Lower lobe of right lung (tissue), 2 donors: ENCODE measurements around the gene NOP14. TPM values are rescaled to one million over a fixed set of nuclear protein-coding genes. Genes with fewer than 3 reads are reported as not detected.
"Not testable (repeated sequence)": the region's sequence is repeated elsewhere in the genome, so short reads cannot be mapped to it uniquely, and the experiment has no call there.

Experiments used
- ATAC-seq, 2 donors: fragments of 200-7000 bp; cut with Tn5 transposase; one replicate each; pipeline ENCODE4 v1.9.1; 2020 to 2022; ENCODE audit warnings: mild to moderate bottlenecking in 2 of 2, moderate library complexity in 2 of 2
- DNase-seq: peaks from one replicate; pipeline ENCODE4 v3.0.0-alpha.2; 2020
- H3K27ac ChIP-seq: fragments of 200-600 bp; one replicate; pipeline ENCODE4 v1.8.0; 2022
- H3K27me3 ChIP-seq: fragments of 200-600 bp; one replicate; pipeline ENCODE4 v1.8.0; 2022; ENCODE audit warnings: low read depth
- H3K36me3 ChIP-seq: fragments of 200-600 bp; one replicate; pipeline ENCODE4 v1.8.0; 2022; ENCODE audit warnings: mild to moderate bottlenecking
- H3K4me1 ChIP-seq: fragments of 200-600 bp; one replicate; pipeline ENCODE4 v1.8.0; 2022
- H3K4me3 ChIP-seq: fragments of 200-600 bp; one replicate; pipeline ENCODE4 v1.8.0; 2022; ENCODE audit warnings: mild to moderate bottlenecking
- H3K9me3 ChIP-seq: fragments of 200-600 bp; one replicate; pipeline ENCODE4 v1.8.0; 2022
- intact Hi-C: fragments of 100-400 bp; cut with DNase I; formaldehyde crosslinking; loops from one replicate; pipeline ENCODE4 v1.11.0; 2022
- total RNA-seq: library from RNA; stranded (reverse); fragmentation: NEBNext Ultra II Directional; extraction: Animal tissue kit (Norgen Biotek cat#: 25700); gene quantifications from one replicate; pipeline ENCODE4 v1.2.1, GENCODE V29; 2021
- TF ChIP-seq, protein P1 (sequence below): fragments of 200-600 bp; IDR thresholded peaks from one replicate; pipeline ENCODE4 v1.8.0; 2022; ENCODE audit warnings: antibody characterized with exemption, mild to moderate bottlenecking
- donor health status: DM: no; HTN: yes; CAD: no; lungs with severe emphysema.

The NOP14 gene
- total RNA-seq, 1 donor from 2014 or later = 20.7 TPM

DNA sequence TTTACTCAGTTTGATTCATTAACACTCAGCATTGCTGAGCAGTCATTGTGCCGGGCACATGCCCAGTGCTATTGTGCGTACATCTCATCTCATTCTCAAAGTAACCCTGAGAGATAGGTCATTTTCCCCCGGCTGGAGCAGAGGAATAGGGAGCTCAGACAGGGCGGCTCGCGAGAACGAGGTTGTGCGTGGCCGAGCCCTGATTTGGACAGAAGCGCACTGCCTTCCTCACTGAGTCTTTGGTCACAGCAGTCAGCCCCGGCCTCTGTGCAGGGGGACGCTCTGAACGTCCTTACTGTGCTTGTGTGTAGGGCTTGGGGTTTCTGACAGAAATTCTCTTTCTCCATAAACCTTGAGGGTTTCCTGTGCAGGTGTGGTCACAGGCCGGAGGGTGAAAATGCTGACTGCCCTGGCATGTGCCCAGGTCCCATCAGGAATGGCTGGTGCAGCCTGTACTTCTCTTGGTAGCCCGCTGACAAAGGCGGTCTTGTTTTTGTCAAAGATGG, 39.5 kb downstream of the NOP14 start:
- intact Hi-C loops = no loop called here
- Histone ChIP-seq H3K4me3 (no peak overlapping the region), H3K36me3 (peaks cover 81% of the 10 kb centered on the region), H3K9me3 (no peaks in the 10 kb centered on the region), H3K27me3 (no peaks in the 10 kb centered on the region), H3K27ac (peak overlapping the region; percentile 41), H3K4me1 (peaks cover 23% of the 10 kb centered on the region)
- ATAC-seq (peak in 1 of 2 donors; percentile 26), DNase-seq (peak; percentile 40)
- TF ChIP-seq, protein P1, sequence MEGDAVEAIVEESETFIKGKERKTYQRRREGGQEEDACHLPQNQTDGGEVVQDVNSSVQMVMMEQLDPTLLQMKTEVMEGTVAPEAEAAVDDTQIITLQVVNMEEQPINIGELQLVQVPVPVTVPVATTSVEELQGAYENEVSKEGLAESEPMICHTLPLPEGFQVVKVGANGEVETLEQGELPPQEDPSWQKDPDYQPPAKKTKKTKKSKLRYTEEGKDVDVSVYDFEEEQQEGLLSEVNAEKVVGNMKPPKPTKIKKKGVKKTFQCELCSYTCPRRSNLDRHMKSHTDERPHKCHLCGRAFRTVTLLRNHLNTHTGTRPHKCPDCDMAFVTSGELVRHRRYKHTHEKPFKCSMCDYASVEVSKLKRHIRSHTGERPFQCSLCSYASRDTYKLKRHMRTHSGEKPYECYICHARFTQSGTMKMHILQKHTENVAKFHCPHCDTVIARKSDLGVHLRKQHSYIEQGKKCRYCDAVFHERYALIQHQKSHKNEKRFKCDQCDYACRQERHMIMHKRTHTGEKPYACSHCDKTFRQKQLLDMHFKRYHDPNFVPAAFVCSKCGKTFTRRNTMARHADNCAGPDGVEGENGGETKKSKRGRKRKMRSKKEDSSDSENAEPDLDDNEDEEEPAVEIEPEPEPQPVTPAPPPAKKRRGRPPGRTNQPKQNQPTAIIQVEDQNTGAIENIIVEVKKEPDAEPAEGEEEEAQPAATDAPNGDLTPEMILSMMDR = no peak

DNA sequence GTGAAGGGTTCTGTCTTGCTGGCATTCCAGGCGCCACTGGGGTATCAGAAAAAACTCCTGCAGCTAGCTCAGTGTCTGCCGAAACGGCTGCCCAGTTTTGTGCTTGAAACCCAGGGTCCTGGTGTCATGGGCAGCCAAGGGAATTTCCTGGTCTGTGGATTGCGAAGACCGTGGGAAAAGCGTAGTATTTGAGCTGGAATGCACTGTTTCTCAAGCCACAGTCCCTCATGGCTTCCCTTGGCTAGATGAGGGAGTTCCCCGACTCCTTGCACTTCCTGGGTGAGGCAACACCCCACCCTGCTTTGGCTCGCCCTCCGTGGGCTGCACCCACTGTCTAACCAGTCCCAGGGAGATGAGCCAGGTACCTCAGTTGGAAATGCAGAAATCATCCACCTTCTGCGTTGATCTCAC, 40.1 kb downstream of the NOP14 start:
- Histone ChIP-seq H3K4me3 (no peak overlapping the region), H3K27me3 (no peaks in the 10 kb centered on the region), H3K27ac (peak overlapping the region; percentile 41), H3K4me1 (peaks cover 23% of the 10 kb centered on the region), H3K9me3 (no peaks in the 10 kb centered on the region), H3K36me3 (peaks cover 81% of the 10 kb centered on the region)
- TF ChIP-seq, protein P1 = no peak
- peak; percentile 51 to 52 for ATAC-seq
- intact Hi-C loops = no loop called here
- no peak for DNase-seq

DNA sequence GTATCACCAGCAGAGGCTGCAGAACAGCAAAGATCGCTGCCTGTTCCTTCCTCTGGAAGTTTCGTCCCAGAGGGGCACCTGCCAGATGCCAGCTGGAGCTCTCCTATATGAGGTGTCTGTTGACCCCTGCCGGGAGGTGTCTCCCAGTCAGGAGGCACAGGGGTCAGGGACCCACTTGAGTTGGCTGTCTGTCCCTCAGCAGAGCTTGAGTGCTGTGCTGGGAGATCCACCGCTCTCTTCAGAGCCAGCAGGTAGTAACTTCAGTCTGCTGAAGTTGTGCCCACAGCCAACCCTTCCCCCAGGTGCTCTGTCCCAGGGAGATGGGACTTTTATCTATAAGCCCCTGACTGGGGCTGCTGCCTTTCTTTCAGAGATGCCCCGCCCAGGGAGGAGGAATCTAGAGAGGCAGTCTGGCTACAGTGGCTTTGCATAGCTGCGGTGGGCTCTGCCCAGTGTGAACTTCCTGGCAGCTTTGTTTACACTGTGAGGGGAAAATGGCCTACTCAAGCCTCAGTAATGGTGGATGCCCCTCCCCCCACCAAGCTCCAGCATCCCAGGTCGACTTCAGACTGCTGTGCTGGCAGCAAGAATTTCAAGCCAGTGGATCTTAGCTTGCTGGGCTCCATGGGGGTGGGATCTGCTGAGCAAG, 40.6 kb downstream of the NOP14 start:
- Histone ChIP-seq H3K36me3 (peaks cover 79% of the 10 kb centered on the region), H3K4me1 (peaks cover 23% of the 10 kb centered on the region), H3K27ac (peak overlapping the region; percentile 41)
- intact Hi-C loops, DNase-seq, ATAC-seq, H3K27me3 ChIP-seq, H3K4me3 ChIP-seq, H3K9me3 ChIP-seq: not testable (repeated sequence)

DNA sequence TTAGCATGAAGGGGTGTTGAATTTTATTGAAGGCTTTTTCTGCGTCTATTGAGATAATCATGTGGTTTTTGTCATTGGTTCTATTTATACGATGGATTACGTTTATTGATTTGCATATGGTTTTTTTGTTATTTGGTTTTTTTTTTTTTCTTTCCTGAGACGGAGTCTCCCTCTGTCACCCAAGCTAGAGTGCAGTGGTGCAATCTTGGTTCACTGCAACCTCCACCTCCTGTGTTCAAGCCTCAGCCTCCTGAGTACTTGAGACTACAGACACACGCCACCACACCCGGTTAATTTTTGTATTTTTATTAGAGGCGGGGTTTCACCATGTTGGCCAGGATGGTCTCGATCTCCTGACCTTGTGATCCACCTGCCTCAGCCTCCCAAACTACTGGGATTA, 44.5 kb downstream of the NOP14 start:
- H3K4me3 ChIP-seq, H3K9me3 ChIP-seq, H3K27ac ChIP-seq, ATAC-seq, DNase-seq, intact Hi-C loops, H3K27me3 ChIP-seq: not testable (repeated sequence)
- peaks cover 22% of the 10 kb centered on the region for H3K4me1 ChIP-seq
- H3K36me3 ChIP-seq = peaks cover 74% of the 10 kb centered on the region

DNA sequence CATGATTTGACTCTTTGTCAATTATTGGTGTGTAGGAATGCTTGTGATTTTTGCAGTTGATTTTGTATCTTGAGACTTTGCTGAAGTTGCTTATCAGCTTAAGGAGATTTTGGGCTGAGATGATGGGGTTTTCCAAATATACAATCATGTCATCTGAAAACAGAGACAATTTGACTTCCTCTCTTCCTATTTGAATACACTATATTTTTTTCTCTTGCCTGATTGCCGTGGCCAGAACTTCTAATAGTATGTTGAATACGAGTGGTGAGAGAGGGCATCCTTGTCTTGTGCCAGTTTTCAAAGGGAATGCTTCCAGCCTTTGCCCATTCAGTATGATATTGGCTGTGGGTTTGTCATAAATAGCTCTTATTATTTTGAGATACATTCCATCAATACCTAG, 44.9 kb downstream of the NOP14 start:
- H3K27me3 ChIP-seq, H3K4me3 ChIP-seq, intact Hi-C loops, H3K9me3 ChIP-seq, H3K27ac ChIP-seq, DNase-seq, ATAC-seq: not testable (repeated sequence)
- peaks cover 74% of the 10 kb centered on the region for H3K36me3 ChIP-seq
- H3K4me1 ChIP-seq = peaks cover 22% of the 10 kb centered on the region

DNA sequence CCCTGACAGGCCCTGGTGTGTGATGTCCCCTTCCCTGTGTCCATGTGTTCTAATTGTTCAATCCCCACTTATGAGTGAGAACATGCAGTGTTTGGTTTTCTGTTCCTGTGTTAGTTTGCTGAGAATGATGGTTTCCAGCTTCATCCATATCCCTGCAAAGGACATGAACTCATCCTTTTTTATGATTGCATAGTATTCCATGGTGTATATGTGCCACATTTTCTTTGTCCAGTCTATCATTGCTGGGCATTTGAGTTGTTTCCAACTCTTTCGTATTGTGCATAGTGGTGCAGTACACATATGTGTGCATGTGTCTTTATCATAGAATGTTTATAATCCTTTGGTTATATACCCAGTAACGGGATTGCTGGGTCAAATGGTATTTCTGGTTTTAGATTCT, 46.5 kb downstream of the NOP14 start:
- H3K4me1 ChIP-seq = peaks cover 13% of the 10 kb centered on the region
- H3K36me3 ChIP-seq = peaks cover 79% of the 10 kb centered on the region
- H3K9me3 ChIP-seq, H3K27me3 ChIP-seq, H3K4me3 ChIP-seq, DNase-seq, H3K27ac ChIP-seq, ATAC-seq, intact Hi-C loops: not testable (repeated sequence)

DNA sequence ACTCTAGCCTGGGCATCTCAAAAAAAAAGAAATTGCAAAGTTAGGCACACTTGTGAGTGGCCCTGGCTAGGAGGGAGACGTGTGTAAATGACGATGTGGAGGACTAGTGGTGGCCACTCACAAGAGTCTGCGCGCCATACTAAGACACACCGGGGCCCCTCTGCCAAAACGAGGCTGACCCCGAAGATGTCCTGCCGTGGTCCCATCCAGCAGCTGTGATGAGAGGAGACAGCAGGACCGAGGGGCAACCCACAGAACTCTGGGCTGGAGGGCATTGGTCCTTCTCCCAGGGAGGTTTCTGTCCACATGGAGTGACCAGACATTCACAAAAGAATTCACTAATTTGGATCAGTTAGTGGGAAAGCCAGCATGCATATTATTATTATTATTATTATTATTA, 47.4 kb downstream of the NOP14 start:
- ATAC-seq = no peak
- peaks cover 86% of the 10 kb centered on the region for H3K36me3 ChIP-seq
- no peaks in the 10 kb centered on the region for H3K27me3 ChIP-seq
- no peak overlapping the region for H3K4me3 ChIP-seq
- TF ChIP-seq, protein P1 = no peak
- no peak overlapping the region for H3K27ac ChIP-seq
- peaks cover 13% of the 10 kb centered on the region for H3K4me1 ChIP-seq
- H3K9me3 ChIP-seq = no peaks in the 10 kb centered on the region
- intact Hi-C loops = no loop called here
- DNase-seq = no peak
